ENCODE results near the gene SCAPER. TPM values are rescaled to one million over a fixed set of nuclear protein-coding genes. Genes with fewer than 3 reads are reported as not detected.
"Not testable (repeated sequence)": the region's sequence is repeated elsewhere in the genome, so short reads cannot be mapped to it uniquely, and the experiment has no call there.

The SCAPER gene
- total RNA-seq, 1 experiment from 2014 or later = 12.7 TPM

- in situ Hi-C loops (cut with HindIII; ENCODE audit: low pct_unique_long_range_greater_than_20kb, low sequenced_read_pairs) = no loop called here
Observed at GRCh38 chr15:76753131-76753530, 152.0 kb downstream of the SCAPER start.

GRCh38 chr15:76752549-76752948, 152.6 kb downstream of the SCAPER start:
- in situ Hi-C loops (cut with HindIII; ENCODE audit: low pct_unique_long_range_greater_than_20kb, low sequenced_read_pairs) = no loop called here
- no peak for DNase-seq (ENCODE audit: low read depth, low spot score)

More at GRCh38 chr15:76753131-76753530, 152.0 kb downstream of the SCAPER start:
- DNase-seq (ENCODE audit: low read depth, low spot score) = peak; percentile 90

GRCh38 chr15:76737573-76737972, 167.6 kb downstream of the SCAPER start:
- in situ Hi-C loops (cut with HindIII; ENCODE audit: low pct_unique_long_range_greater_than_20kb, low sequenced_read_pairs) = no loop called here
- no peak for DNase-seq (ENCODE audit: low read depth, low spot score)

- DNase-seq (ENCODE audit: low read depth, low spot score) = peak; percentile 52
- in situ Hi-C loops (cut with HindIII; ENCODE audit: low pct_unique_long_range_greater_than_20kb, low sequenced_read_pairs) = not testable (repeated sequence)
Observed at GRCh38 chr15:76732321-76732720, 172.8 kb downstream of the SCAPER start.

- no peak for DNase-seq (ENCODE audit: low read depth, low spot score)
- in situ Hi-C loops (cut with HindIII; ENCODE audit: low pct_unique_long_range_greater_than_20kb, low sequenced_read_pairs) = no loop called here
Observed at GRCh38 chr15:76730262-76730661, 174.9 kb downstream of the SCAPER start.

- no peak for DNase-seq (ENCODE audit: low read depth, low spot score)
- in situ Hi-C loops (cut with HindIII; ENCODE audit: low pct_unique_long_range_greater_than_20kb, low sequenced_read_pairs) = no loop called here
Observed at GRCh38 chr15:76718863-76719262, 186.3 kb downstream of the SCAPER start.

- DNase-seq (ENCODE audit: low read depth, low spot score) = no peak
- in situ Hi-C loops (cut with HindIII; ENCODE audit: low pct_unique_long_range_greater_than_20kb, low sequenced_read_pairs) = no loop called here
Observed at GRCh38 chr15:76714950-76715349, 190.2 kb downstream of the SCAPER start.

GRCh38 chr15:76711351-76711827, 193.8 kb downstream of the SCAPER start:
- in situ Hi-C loops (cut with HindIII; ENCODE audit: low pct_unique_long_range_greater_than_20kb, low sequenced_read_pairs) = no loop called here
- DNase-seq (ENCODE audit: low read depth, low spot score) = no peak

- in situ Hi-C loops (cut with HindIII; ENCODE audit: low pct_unique_long_range_greater_than_20kb, low sequenced_read_pairs); DNase-seq (ENCODE audit: low read depth, low spot score): not testable (repeated sequence)
Observed at GRCh38 chr15:76704032-76704431, 201.1 kb downstream of the SCAPER start.

GRCh38 chr15:76696840-76697239, 208.3 kb downstream of the SCAPER start:
- in situ Hi-C loops (cut with HindIII; ENCODE audit: low pct_unique_long_range_greater_than_20kb, low sequenced_read_pairs) = no loop called here
- DNase-seq (ENCODE audit: low read depth, low spot score) = no peak

- in situ Hi-C loops (cut with HindIII; ENCODE audit: low pct_unique_long_range_greater_than_20kb, low sequenced_read_pairs); DNase-seq (ENCODE audit: low read depth, low spot score): not testable (repeated sequence)
Observed at GRCh38 chr15:76692546-76692945, 212.6 kb downstream of the SCAPER start.

- DNase-seq (ENCODE audit: low read depth, low spot score); in situ Hi-C loops (cut with HindIII; ENCODE audit: low pct_unique_long_range_greater_than_20kb, low sequenced_read_pairs): not testable (repeated sequence)
Observed at GRCh38 chr15:76687592-76687991, 217.5 kb downstream of the SCAPER start.

- DNase-seq (ENCODE audit: low read depth, low spot score) = no peak
- in situ Hi-C loops (cut with HindIII; ENCODE audit: low pct_unique_long_range_greater_than_20kb, low sequenced_read_pairs) = no loop called here
Observed at GRCh38 chr15:76684002-76684401, 221.1 kb downstream of the SCAPER start.

GRCh38 chr15:76682833-76683232, 222.3 kb downstream of the SCAPER start:
- no peak for DNase-seq (ENCODE audit: low read depth, low spot score)
- in situ Hi-C loops (cut with HindIII; ENCODE audit: low pct_unique_long_range_greater_than_20kb, low sequenced_read_pairs) = no loop called here

- DNase-seq (ENCODE audit: low read depth, low spot score) = no peak
- in situ Hi-C loops (cut with HindIII; ENCODE audit: low pct_unique_long_range_greater_than_20kb, low sequenced_read_pairs) = no loop called here
Observed at GRCh38 chr15:76682259-76682658, 222.9 kb downstream of the SCAPER start.

GRCh38 chr15:76678766-76679165, 226.4 kb downstream of the SCAPER start:
- in situ Hi-C loops (cut with HindIII; ENCODE audit: low pct_unique_long_range_greater_than_20kb, low sequenced_read_pairs) = no loop called here
- no peak for DNase-seq (ENCODE audit: low read depth, low spot score)

- no peak for DNase-seq (ENCODE audit: low read depth, low spot score)
- in situ Hi-C loops (cut with HindIII; ENCODE audit: low pct_unique_long_range_greater_than_20kb, low sequenced_read_pairs) = no loop called here
Observed at GRCh38 chr15:76674883-76675282, 230.3 kb downstream of the SCAPER start.

- DNase-seq (ENCODE audit: low read depth, low spot score) = no peak
- in situ Hi-C loops (cut with HindIII; ENCODE audit: low pct_unique_long_range_greater_than_20kb, low sequenced_read_pairs) = no loop called here
Observed at GRCh38 chr15:76669521-76670207, 235.5 kb downstream of the SCAPER start.

GRCh38 chr15:76668900-76669299, 236.2 kb downstream of the SCAPER start:
- in situ Hi-C loops (cut with HindIII; ENCODE audit: low pct_unique_long_range_greater_than_20kb, low sequenced_read_pairs) = no loop called here
- DNase-seq (ENCODE audit: low read depth, low spot score) = no peak

Data from SK-MEL-5 (cell line).